GM12801 (cell line): ENCODE data around the gene RLN3.

Source experiments
- CTCF ChIP-seq: IDR thresholded peaks from one replicate; pipeline ENCODE4 v1.5.1; 2011; ENCODE audit warnings: control low read depth; ENCODE audit not compliant: insufficient read length; ENCODE audit errors: extremely low read depth

Gene RLN3

DNA sequence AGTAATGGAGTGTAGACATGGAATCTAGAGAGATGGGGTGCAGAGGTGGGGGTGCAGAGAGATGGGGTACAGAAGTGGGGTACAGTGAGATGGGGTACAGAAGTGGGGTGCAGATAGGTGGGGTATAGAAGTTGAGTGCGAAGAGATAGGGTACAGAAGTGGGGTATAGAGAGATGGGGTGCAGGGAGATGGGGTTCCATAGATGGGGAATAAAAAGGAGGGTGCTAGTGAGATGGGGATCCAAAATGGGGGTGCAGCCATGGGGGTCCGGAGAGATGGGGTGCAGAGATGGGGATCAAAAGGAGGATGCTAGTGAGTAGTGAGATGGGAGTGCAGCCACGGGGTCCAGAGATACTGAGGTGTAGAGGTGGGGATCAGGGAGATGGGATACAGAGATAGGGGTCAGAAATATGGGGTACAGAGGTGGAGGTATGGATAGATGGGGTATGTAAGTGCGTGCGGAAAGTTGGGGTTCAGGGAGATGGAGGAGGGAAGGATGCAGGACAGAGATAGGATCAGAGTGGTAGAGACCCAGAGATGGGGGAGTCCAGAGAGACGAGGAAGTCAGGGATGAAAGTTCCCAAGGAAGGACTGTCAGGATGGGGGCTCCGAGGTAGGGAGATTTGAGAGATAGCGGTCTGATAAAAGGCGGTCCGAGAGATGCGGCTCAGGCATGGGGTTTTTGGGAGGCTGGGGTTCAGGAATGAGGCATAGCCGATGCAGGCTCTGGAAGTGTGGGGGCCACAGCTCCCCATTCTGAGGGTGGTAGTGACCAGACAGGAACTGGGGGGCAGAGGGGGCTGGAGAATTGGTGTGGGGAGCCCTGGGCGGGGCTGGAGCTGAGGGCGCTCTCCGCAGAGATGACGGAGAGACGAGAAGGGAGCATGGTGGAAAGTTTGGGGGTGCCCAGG lies 30.5 kb downstream of the RLN3 start:
- no peak for TF ChIP-seq CTCF

DNA sequence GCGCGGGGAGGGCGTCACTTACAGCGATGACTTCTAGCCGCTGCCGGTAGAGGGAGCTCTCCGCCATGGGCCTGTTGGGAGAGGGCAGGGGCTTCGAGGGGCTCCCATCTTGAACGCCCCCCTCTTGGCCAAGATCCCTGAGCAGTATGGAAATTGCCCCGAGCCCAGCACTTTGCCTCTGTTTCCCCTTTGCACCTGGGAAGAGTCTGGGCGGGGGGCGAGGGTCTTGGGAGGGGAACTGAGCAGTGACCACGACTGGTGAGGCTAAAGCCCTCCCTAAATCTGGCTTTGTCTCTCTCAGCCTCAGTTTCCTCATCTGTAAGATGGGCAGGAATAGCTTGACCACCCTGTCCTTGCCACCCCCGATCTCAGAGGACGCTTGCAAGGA lies 31.1 kb downstream of the RLN3 start:
- no peak for TF ChIP-seq CTCF

DNA sequence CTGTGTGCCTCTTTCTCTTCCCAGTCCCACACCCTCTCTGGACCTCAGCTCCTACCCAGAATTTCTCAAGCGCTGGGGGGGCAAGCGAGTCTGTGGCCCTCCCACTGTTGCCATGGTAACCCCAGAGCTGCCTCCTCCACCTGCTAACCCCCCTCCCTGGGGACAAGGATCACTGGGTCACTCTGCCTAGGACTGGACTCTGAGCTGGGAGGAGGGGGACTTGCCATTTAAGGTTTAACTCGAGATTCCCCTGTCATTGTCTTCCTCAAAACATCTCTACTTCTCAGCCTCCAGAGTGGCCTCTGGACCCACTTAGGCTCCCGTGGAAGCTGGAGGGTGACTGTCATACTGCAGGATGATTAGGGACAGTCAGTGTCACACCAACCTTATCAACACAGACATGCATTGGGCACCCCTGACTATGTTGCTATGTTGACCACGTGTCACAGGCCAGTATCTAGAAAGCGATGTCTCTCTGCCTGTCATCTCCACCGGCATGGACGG lies 31.8 kb downstream of the RLN3 start:
- TF ChIP-seq CTCF = no peak

DNA sequence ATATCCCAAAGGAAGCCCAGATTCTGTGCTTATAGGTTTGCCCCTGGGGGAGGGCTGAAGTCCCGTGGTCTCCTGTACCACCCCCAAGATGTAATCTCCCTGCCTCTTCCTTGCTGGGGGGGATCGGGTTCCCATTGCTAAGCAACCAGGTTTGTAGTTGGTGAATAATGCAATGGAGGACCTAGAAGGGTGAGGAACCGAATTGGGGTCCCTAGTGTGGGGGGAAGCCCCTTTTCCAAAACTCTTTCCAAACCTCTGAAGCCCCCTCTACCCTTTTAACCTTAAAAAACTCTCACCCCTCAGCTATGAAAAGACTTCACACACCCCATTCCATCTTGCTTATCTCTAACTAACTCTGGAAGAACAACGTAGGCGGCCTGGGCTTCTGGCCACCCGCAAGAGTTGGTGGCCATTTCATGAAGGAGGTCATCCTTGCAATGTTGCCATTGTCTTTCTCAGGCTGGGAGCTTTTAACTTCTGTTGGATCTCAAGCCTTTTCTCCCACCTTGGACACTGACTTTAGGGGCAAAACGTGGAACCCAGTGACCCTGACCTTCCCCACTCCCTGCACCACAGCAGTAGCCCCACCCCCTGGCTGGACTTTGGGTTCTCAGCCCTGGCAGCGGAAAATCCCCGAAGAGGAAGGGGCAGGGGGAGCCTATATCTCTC lies 33.3 kb downstream of the RLN3 start:
- TF ChIP-seq CTCF = no peak

- no peak for TF ChIP-seq CTCF
These were observed 34.0 kb downstream of the RLN3 start, which contains the start of gene PALM3 for GRCh38 chr19:14061751-14062557. Gene PALM3, minus strand, starts transcription at chr19:14062076. Its CDS starts 96 bp downstream, at chr19:14061980.

DNA sequence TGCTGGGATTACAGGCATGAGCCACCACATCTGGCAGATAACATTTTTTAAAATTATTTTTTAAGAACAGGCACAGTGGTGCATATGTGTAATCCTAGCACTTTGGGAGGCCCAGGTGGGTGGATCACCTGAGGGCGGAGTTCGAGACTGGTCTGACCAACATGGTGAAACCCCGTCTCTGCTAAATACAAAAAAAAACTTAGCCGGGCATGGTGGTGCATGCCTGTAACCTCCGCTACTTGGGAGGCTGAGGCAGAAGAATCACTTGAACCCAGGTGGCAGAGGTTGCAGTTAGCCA lies 34.6 kb downstream of the RLN3 start:
- TF ChIP-seq CTCF = no peak

- TF ChIP-seq CTCF = no peak
These were observed 35.2 kb downstream of the RLN3 start for GRCh38 chr19:14063105-14063504.
